Measurements from ENCODE around the gene NTM.

DNA sequence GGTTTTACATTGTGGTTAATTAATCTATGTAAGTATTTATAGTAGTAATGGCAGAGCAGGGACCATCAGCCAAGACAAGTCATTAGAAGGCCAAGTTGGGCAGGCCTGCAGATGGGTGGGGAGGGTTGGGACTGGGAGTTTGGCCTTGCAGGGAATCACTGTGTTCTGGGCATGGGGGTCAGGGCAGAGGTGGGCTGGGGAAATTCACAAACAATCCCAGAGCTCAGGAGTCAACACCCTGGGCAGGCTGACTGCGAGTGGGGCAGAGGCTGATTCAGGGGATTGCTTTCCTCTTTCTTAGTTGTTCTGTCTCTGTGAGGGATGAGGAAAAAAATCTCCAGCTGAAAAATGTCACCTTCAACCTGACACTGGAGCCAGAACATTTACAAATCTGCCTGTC lies 322.5 kb downstream of the NTM start:
- no peak for TF ChIP-seq CTCF (IDR thresholded peaks at IDR 0.05)
- TF ChIP-seq POLR2A (IDR thresholded peaks at IDR 0.05): no peak
- TF ChIP-seq POLR2AphosphoS5 (IDR thresholded peaks at IDR 0.05): no peak

Data from breast epithelium (tissue), 3 donors.